H1 (cell line): ENCODE results near the gene TMEM163. TPM values are rescaled to one million over a fixed set of nuclear protein-coding genes. Genes with fewer than 3 reads are reported as not detected.
A peak's percentile ranks its signal among the peaks of the same experiment; 100 is the strongest.

ENCODE experiments used
- CTCF ChIA-PET: fragments of 300-600 bp; sonication (Branson Sonifier 250); formaldehyde crosslinking; loops from one replicate; lab custom pipeline; 2021; ENCODE audit not compliant: partially characterized antibody; lab: Charles Lee
- POLR2A ChIA-PET: fragments of 300-600 bp; sonication (Branson Sonifier 250); formaldehyde crosslinking; loops from one replicate; lab custom pipeline; 2021; ENCODE audit warnings: inconsistent platforms; ENCODE audit not compliant: partially characterized antibody; lab: Charles Lee
- DNase-seq, 2 experiments: peaks; one replicate each; pipeline versions ENCODE4 v3.0.0 to v3.0.0-alpha.2; 2010 to 2022; ENCODE audit warnings: low spot score in 2 of 2, low read depth in 1 of 2, mixed read lengths in 1 of 2
- FAIRE-seq: peaks from 2 replicates; lab custom pipeline; 2011; peaks lifted over from hg19 to GRCh38; lab: Jason Lieb, UNC
- H2AFZ ChIP-seq: 2 replicates; pipeline ENCODE4 v1.8.1; 2012; ENCODE audit warnings: low read length, inconsistent platforms
- H2AK5ac ChIP-seq: 2 replicates; pipeline ENCODE4 v1.6.1; 2013; ENCODE audit warnings: low read depth, low read length
- H2BK120ac ChIP-seq: replicated peaks from 2 replicates; pipeline ENCODE3; 2013; ENCODE audit warnings: low read depth, low read length, inconsistent platforms
- H2BK12ac ChIP-seq: 2 replicates; pipeline ENCODE4 v1.6.1; 2013; ENCODE audit warnings: low read depth, low read length
- H2BK15ac ChIP-seq: 2 replicates; pipeline ENCODE4 v1.6.1; 2013; ENCODE audit warnings: low read length
- H2BK20ac ChIP-seq: 2 replicates; pipeline ENCODE4 v1.6.1; 2013; ENCODE audit warnings: low read length
- H2BK5ac ChIP-seq: 2 replicates; pipeline ENCODE4 v1.6.1; 2013; ENCODE audit warnings: low read depth, low read length
- H3K14ac ChIP-seq: 2 replicates; pipeline ENCODE4 v1.6.1; 2013; ENCODE audit warnings: inconsistent platforms; ENCODE audit not compliant: insufficient read length
- H3K18ac ChIP-seq: 2 replicates; pipeline ENCODE4 v1.6.1; 2013; ENCODE audit warnings: low read length; ENCODE audit errors: extremely low read depth
- H3K23ac ChIP-seq: 2 replicates; pipeline ENCODE4 v1.6.1; 2013; ENCODE audit warnings: inconsistent platforms; ENCODE audit not compliant: insufficient read length
- H3K23me2 ChIP-seq: 2 replicates; pipeline ENCODE4 v1.6.1; 2013; ENCODE audit warnings: low read depth, low read length
- H3K27ac ChIP-seq: 2 replicates; pipeline ENCODE4 v1.6.1; 2011; ENCODE audit warnings: low read depth, low read length, inconsistent platforms
- H3K27me3 ChIP-seq, 4 experiments: replicated peaks in 1 of 4; 1 replicate in 1 of 4; 2 replicates in 3 of 4; pipeline versions ENCODE4 v1.6.1 to v1.8.1; 2011 to 2013; ENCODE audit warnings: low read length in 3 of 4, mild to moderate bottlenecking in 3 of 4, inconsistent platforms in 2 of 4, mixed read lengths in 2 of 4, moderate library complexity in 1 of 4; ENCODE audit not compliant: control insufficient read depth in 3 of 4, insufficient read depth in 3 of 4; ENCODE audit errors: extremely low read depth in 1 of 4
- H3K36me3 ChIP-seq, 4 experiments: 2 replicates each; pipeline versions ENCODE4 v1.6.1 to v1.8.1; 2011 to 2013; ENCODE audit warnings: mild to moderate bottlenecking in 4 of 4, low read length in 3 of 4, moderate library complexity in 2 of 4, control low read depth in 1 of 4, inconsistent platforms in 1 of 4; ENCODE audit not compliant: insufficient read depth in 4 of 4, control insufficient read depth in 2 of 4
- H3K4ac ChIP-seq: replicated peaks from 2 replicates; pipeline ENCODE3; 2013; ENCODE audit warnings: low read length, low read depth, mixed read lengths, inconsistent platforms; ENCODE audit not compliant: insufficient read length
- H3K4me1 ChIP-seq, 4 experiments: replicated peaks in 1 of 4; 1 replicate in 1 of 4; 2 replicates in 3 of 4; pipeline versions ENCODE4 v1.6.1 to v1.8.1; 2011 to 2013; ENCODE audit warnings: low read length in 3 of 4, inconsistent platforms in 2 of 4, mixed read lengths in 1 of 4; ENCODE audit not compliant: insufficient read depth in 4 of 4, control insufficient read depth in 3 of 4
- H3K4me2 ChIP-seq, 2 experiments: 2 replicates each; pipeline versions ENCODE4 v1.6.1 to v1.8.1; 2011 to 2013; ENCODE audit warnings: low read depth in 2 of 2, low read length in 2 of 2, control low read depth in 1 of 2, inconsistent platforms in 1 of 2, mild to moderate bottlenecking in 1 of 2; ENCODE audit not compliant: insufficient read depth in 1 of 2
- H3K4me3 ChIP-seq, 4 experiments: fragments of 200-600, 300-600 bp in 1 of 4; sonication (generic), shearing (Covaris generic), sonication (Bioruptor Twin) in 1 of 4; 2 replicates each; pipeline versions ENCODE4 v1.5.1 to v1.8.1; 2011 to 2016; ENCODE audit warnings: low read length in 4 of 4, low read depth in 3 of 4, control low read depth in 2 of 4, inconsistent platforms in 2 of 4, mild to moderate bottlenecking in 2 of 4, mixed read lengths in 1 of 4, moderate library complexity in 1 of 4; ENCODE audit not compliant: insufficient read depth in 2 of 4; ENCODE audit errors: extremely low read depth in 1 of 4
- H3K56ac ChIP-seq: replicated peaks from 2 replicates; pipeline ENCODE3; 2013; ENCODE audit warnings: low read depth, mild to moderate bottlenecking, mixed read lengths, low read length, inconsistent platforms; ENCODE audit not compliant: insufficient read length
- H3K79me1 ChIP-seq: 2 replicates; pipeline ENCODE4 v1.6.1; 2013; ENCODE audit warnings: low read depth, low read length, control low read depth
- H3K79me2 ChIP-seq, 2 experiments: 2 replicates each; pipeline versions ENCODE4 v1.6.1 to v1.8.1; 2012 to 2013; ENCODE audit warnings: low read length in 2 of 2, mild to moderate bottlenecking in 2 of 2, inconsistent platforms in 1 of 2; ENCODE audit not compliant: insufficient read depth in 2 of 2, control insufficient read depth in 1 of 2
- H3K9ac ChIP-seq, 4 experiments: replicated peaks in 1 of 4; 1 replicate in 1 of 4; 2 replicates in 3 of 4; pipeline versions ENCODE4 v1.6.1 to v1.8.1; 2011 to 2013; ENCODE audit warnings: low read depth in 3 of 4, low read length in 3 of 4, control low read depth in 2 of 4, mild to moderate bottlenecking in 2 of 4, moderate library complexity in 2 of 4, inconsistent platforms in 1 of 4; ENCODE audit errors: extremely low read depth in 1 of 4
- H3K9me3 ChIP-seq, 2 experiments: 2 replicates each; pipeline versions ENCODE4 v1.6.1 to v1.8.1; 2012 to 2013; ENCODE audit warnings: mild to moderate bottlenecking in 2 of 2, moderate library complexity in 2 of 2, control low read depth in 1 of 2, inconsistent platforms in 1 of 2, low read depth in 1 of 2, low read length in 1 of 2, mixed read lengths in 1 of 2; ENCODE audit not compliant: insufficient read depth in 2 of 2
- H4K20me1 ChIP-seq, 2 experiments: replicated peaks in 1 of 2; 2 replicates each; pipeline versions ENCODE3 to v1.8.1; 2011 to 2013; ENCODE audit warnings: inconsistent platforms in 2 of 2, low read length in 2 of 2, mild to moderate bottlenecking in 1 of 2; ENCODE audit not compliant: insufficient read depth in 2 of 2, control insufficient read depth in 1 of 2
- H4K5ac ChIP-seq: 2 replicates; pipeline ENCODE4 v1.6.1; 2013; ENCODE audit warnings: low read length, low read depth, mixed read lengths, inconsistent platforms; ENCODE audit not compliant: insufficient read length
- H4K8ac ChIP-seq: 2 replicates; pipeline ENCODE4 v1.8.0; 2013; ENCODE audit warnings: mild to moderate bottlenecking, moderate library complexity, low read length, inconsistent platforms; ENCODE audit not compliant: insufficient read depth; ENCODE audit errors: extremely low read depth
- H4K91ac ChIP-seq: replicated peaks from 2 replicates; pipeline ENCODE3; 2013; ENCODE audit warnings: low read length, mixed read lengths, inconsistent platforms; ENCODE audit not compliant: insufficient read length
- BACH1 ChIP-seq: IDR thresholded peaks from 2 replicates; pipeline ENCODE4 v1.6.1; 2012; ENCODE audit warnings: low read length, improper control_type of control experiment
- EP300 ChIP-seq, 2 experiments: IDR thresholded peaks; 1 replicate in 1 of 2; 2 replicates in 1 of 2; pipeline ENCODE4 v1.6.1; 2011 to 2012; ENCODE audit warnings: low read depth in 2 of 2, low read length in 2 of 2, mild to moderate bottlenecking in 2 of 2, borderline replicate concordance in 1 of 2, inconsistent platforms in 1 of 2, moderate library complexity in 1 of 2
- JUN ChIP-seq: IDR thresholded peaks from 2 replicates; pipeline ENCODE4 v1.6.1; 2011; ENCODE audit warnings: low read depth, mild to moderate bottlenecking, improper control_type of control experiment, low read length
- KDM1A ChIP-seq: fragments of 200-600, 300-600 bp; sonication (generic); IDR thresholded peaks from 2 replicates; pipeline ENCODE4 v1.7.1; 2016; ENCODE audit warnings: mild to moderate bottlenecking, low read length, borderline replicate concordance
- NANOG ChIP-seq: IDR thresholded peaks from 2 replicates; pipeline ENCODE4 v1.6.1; 2011; ENCODE audit warnings: low read length, low read depth, mild to moderate bottlenecking, inconsistent platforms; ENCODE audit not compliant: insufficient read depth, poor library complexity, severe bottlenecking
- SP4 ChIP-seq: IDR thresholded peaks from 2 replicates; pipeline ENCODE4 v1.6.1; 2012; ENCODE audit warnings: low read length, inconsistent platforms
- WGBS, 2 experiments: shearing (Covaris generic) in 1 of 2; methylation state at CpG; one replicate each; pipeline versions ENCODE4 v1.1.6 to v1.1.7; 2013 to 2015; ENCODE audit warnings: low lambda C conversion rate in 2 of 2, mixed read lengths in 2 of 2, inconsistent platforms in 1 of 2, low coverage in 1 of 2, missing lambda C conversion rate in 1 of 2; ENCODE audit not compliant: insufficient replicate concordance in 2 of 2, insufficient coverage in 1 of 2, insufficient read length in 1 of 2; ENCODE audit errors: extremely low coverage in 1 of 2, missing lambda C conversion rate in 1 of 2; 5-methylcytosine and 5-hydroxymethylcytosine counted together
- polyA plus RNA-seq, 7 experiments: library from polyadenylated mRNA; depleted of rRNA in 3 of 7; stranded (reverse) in 5 of 7; unstranded in 2 of 7; fragments of >200 nt in 5 of 7; fragments of 200-250 nt in 2 of 7; gene quantifications; 1 replicate in 5 of 7; 2 replicates in 1 of 7; 4 replicates in 1 of 7; pipeline versions ENCODE4 v1.2.1 to v1.2.3, GENCODE V29; 2011 to 2013; ENCODE audit warnings: missing spikeins in 2 of 7, mixed read lengths in 2 of 7
- total RNA-seq: library from RNA; stranded (reverse); fragmentation: NEBNext Ultra II Directional; extraction: Animal tissue kit (Norgen Biotek cat#: 25700); gene quantifications from 2 replicates; pipeline ENCODE4 v1.2.1, GENCODE V29; 2021

The TMEM163 gene
- total and polyA plus RNA-seq, 2 of the 8 experiments (the other 6 are each of a cell fraction or from before 2014, with no cell fraction given): 2.8 to 3.2 TPM

GRCh38 chr2:134667081-134667480 is 51.7 kb downstream of the TMEM163 start:
- ChIA-PET CTCF (interaction anchor here (1.5 kb wide), 1 partner anchor 10 kb away, joined by 8 read pairs; no protein-coding TSS in a partner anchor), POLR2A (no interaction called here)
- no peak overlapping the region for H2AFZ ChIP-seq
- H2AK5ac ChIP-seq: no peak overlapping the region
- no peak overlapping the region for H4K91ac ChIP-seq
- no peak overlapping the region for H2BK5ac ChIP-seq
- FAIRE-seq (no peak), DNase-seq (peak in 1 of 2 experiments; percentile 13)
- H3K4me2 ChIP-seq: no peak overlapping the region
- peaks cover 0 to 7% (median 4%) of the 10 kb centered on the region in 4 experiments; a peak in 5 of 7 replicates for H3K4me1 ChIP-seq
- no peak overlapping the region for H4K8ac ChIP-seq
- H3K14ac ChIP-seq: no peak overlapping the region
- no peaks in the 10 kb centered on the region for H4K20me1 ChIP-seq
- no peak overlapping the region for H3K4ac ChIP-seq
- no peak overlapping the region for H2BK15ac ChIP-seq
- H3K9me3 ChIP-seq: no peaks in the 10 kb centered on the region
- no peak overlapping the region for H3K18ac ChIP-seq
- H3K36me3 ChIP-seq: no peaks in the 10 kb centered on the region
- H3K79me1 ChIP-seq: no peaks in the 10 kb centered on the region
- no peak overlapping the region for H2BK20ac ChIP-seq
- no peak for TF ChIP-seq EP300 (IDR thresholded peaks at IDR 0.05; ENCODE audit: borderline replicate concordance in 1 of 2, low read depth in 2 of 2, low read length in 2 of 2)
- TF ChIP-seq BACH1: no peak
- no peak for TF ChIP-seq KDM1A
- TF ChIP-seq JUN: no peak
- no peak for TF ChIP-seq SP4
- no peak for TF ChIP-seq NANOG
- H3K9ac ChIP-seq: no peak overlapping the region
- H3K23ac ChIP-seq: no peak overlapping the region
- H3K79me2 ChIP-seq: no peaks in the 10 kb centered on the region; a peak in 1 of 4 replicates
- H3K27me3 ChIP-seq: no peaks in the 10 kb centered on the region
- no peak overlapping the region for H2BK120ac ChIP-seq
- H4K5ac ChIP-seq: no peak overlapping the region
- H3K56ac ChIP-seq: no peak overlapping the region
- no peak overlapping the region for H3K27ac ChIP-seq
- no peaks in the 10 kb centered on the region for H3K23me2 ChIP-seq
- no peak overlapping the region for H2BK12ac ChIP-seq
- 84% methylated on average over 4 of the region's 4 CpGs; no CpG with 5 or more reads in 1 of the 2 experiments for WGBS, 2 experiments
- no peak overlapping the region for H3K4me3 ChIP-seq
